AG08396 (cell line): ENCODE results near the gene TBC1D22A.
"Not testable (repeated sequence)": the region's sequence is repeated elsewhere in the genome, so short reads cannot be mapped to it uniquely, and the experiment has no call there.

Experiments
- DNase-seq: peaks from one replicate; pipeline ENCODE4 v3.0.0; 2012; ENCODE audit warnings: low spot score, mixed read lengths

The TBC1D22A gene

GRCh38 chr22:46813816-46814597 lies 51.6 kb downstream of the TBC1D22A start:
- peak; percentile 49 for DNase-seq

GRCh38 chr22:46815132-46815531 lies 52.7 kb downstream of the TBC1D22A start:
- DNase-seq = no peak

DNA sequence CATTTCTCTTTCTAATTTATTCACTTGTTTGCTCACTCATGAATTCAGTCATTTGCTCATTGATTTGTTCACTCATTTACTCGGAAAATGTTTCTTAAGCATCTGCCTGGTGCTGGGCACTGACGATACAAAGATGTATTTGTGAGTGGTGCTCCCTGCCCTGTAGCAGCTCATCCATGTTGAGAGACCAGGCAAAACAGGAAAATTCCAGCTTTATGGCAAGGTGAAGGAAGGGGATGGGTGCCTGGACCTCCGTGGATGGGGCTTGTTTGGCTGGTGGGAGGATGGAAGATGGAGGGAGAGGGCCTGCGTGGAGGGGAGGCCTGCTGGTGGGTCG lies 53.1 kb downstream of the TBC1D22A start:
- DNase-seq = no peak

DNA sequence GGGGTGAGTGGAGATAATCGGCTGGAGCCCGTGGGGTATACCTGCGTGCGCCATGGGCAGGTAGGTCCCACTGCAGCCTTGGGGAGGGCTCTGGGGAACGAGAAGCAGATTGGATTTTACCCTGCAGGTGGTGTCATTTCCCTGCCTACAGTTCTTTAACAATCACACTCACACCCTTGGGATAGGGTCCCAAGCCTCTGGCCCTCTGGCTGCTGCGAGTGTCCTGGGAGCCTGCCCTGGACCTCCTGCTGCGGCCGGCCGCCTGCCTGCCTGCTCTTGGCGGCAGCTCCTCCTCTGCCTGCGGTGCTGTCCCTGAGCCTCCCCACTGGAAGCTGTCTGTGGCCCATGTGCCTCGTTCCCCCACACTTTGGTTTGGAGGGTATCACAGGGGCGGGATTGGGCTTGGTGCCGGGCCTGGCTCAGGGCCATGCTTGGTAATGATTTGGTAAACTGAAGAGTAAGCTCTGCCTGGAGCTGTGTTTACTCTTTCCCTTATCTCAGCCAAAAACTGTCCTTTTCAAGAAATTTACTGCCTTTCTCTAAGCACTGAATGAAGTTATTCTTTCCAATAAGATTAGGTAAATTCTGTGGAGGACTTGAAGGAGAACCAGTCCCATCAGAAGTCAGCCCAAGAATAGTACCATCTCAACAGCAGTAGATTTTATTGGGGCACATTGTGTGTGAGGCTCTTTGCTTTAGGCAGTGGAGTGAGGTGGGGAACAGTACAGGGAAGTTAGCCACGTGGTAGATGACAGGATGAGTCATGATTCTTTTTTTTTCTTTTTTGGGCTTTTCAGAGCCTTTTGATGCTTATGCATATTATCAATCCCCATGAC lies 53.7 kb downstream of the TBC1D22A start:
- peak; percentile 54 for DNase-seq

GRCh38 chr22:46817390-46817789 lies 54.9 kb downstream of the TBC1D22A start:
- DNase-seq = not testable (repeated sequence)

GRCh38 chr22:46823248-46823647 lies 60.8 kb downstream of the TBC1D22A start:
- DNase-seq = no peak

DNA sequence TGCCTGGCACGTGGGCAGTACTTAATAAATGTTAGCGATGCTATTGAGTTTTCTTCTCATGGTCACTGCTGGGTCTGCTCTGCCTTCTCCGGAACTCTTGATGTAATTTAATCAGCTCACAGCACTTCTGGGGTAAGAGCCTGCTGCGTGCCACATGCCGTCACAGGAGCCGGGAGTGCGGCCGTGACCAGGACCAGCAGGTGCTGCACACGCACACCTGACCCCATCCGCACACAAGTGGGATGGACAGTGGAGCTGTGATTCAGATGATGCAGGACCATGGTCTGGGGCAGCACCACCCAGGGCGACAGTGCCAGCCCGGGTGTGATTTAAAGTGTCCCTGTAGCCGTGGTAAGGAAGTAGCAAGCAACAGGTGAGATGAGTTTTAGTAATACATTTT lies 61.2 kb downstream of the TBC1D22A start:
- no peak for DNase-seq

- no peak for DNase-seq
Measured at GRCh38 chr22:46824344-46824909, 62.0 kb downstream of the TBC1D22A start.

DNA sequence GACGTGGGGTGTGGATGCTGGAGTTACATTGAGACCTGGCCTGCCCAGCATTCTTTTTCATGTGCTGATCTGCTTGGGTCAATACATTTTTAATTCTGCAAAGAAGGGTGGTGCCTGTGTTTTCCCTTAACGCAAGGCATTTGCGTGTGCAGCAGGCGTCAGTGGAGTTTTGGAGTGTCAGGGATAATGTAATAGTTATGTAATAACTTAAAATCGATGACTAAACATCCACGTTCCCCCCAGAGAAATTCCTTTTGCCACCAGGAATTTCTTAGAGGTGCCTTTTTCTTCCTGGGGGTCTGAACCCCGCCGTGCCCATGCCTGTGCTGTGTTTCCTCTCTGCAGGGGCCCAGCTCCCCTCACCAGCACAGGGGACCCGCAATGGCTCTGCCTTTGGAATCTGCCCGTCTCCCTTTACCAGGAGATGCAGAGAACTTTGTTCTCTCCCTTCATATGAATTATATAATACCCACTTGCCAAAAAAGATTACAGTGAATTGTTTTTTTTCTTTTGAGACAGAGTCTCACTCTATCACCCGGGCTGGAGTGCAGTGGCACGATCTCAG lies 62.6 kb downstream of the TBC1D22A start:
- DNase-seq = no peak

DNA sequence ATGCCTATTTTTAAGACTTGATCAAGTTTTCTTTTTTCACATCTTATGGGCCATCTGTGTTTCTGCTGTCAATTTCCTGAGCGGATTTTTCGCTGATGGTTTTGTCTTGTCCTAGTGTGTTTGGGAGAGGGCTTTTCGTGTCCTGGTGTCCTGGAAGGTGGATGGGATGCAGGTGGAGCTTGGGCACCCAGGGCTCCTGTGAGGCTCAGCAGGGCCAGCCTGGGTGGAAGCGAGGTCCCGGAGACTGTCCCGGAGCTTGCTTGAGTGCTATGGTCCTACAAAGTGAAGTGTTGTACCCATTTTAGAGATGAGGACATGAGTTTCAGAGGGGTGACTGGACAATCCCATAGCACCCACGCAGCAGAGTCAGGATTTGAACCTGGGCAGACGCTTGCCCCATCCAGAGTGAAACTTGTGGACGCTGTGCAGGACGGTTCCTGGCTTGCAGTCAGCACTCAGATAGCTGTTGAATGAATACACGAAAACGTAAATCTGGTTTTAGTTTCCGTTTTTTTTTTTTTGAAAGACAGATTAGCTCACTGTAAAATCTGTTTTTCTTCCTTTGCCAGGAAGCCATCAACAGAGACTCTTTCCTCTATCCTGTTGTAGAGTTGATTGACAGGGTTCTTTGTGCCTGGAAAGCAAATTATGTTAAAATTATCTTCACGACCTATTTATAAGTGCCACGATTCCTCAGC lies 64.1 kb downstream of the TBC1D22A start:
- no peak for DNase-seq

DNA sequence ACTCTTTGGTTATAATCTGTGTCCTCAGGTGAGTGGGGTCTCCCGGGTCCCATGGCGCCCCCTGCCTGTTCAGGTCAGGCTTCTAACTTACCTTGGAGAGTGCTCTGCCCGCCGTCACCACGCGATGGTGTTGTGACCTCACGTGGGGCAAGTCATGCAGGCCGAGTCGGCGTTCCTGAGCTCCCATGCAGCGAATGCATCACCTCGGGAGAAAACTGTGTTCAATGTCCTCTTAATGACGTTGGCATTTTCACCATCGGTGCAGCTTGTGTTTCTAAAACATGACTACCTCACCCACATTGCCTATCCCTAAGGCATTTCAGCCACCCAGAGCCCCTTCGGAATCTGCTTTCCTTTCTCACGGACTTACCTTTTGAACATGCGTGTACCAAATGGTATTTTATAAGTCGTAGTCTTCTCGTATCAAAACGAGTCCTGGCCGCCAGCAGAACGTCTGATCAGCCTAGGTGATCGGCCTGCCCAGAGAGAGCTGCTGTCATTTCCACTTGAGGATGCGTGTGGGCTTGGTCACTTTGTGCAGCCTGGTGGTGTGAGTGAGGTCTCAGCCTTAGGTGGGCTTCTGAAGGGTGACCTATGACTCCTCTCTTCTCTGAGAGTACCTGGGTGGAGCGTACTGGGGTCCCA lies 64.8 kb downstream of the TBC1D22A start:
- no peak for DNase-seq

GRCh38 chr22:46827781-46828180 lies 65.3 kb downstream of the TBC1D22A start:
- no peak for DNase-seq

- no peak for DNase-seq
Measured at GRCh38 chr22:46828323-46828900, 66.0 kb downstream of the TBC1D22A start.

- peak; percentile 85 for DNase-seq
Measured at GRCh38 chr22:46829117-46829891, 66.9 kb downstream of the TBC1D22A start.

GRCh38 chr22:46829941-46830715 lies 67.7 kb downstream of the TBC1D22A start:
- peak; percentile 49 for DNase-seq

GRCh38 chr22:46830841-46831240 lies 68.4 kb downstream of the TBC1D22A start:
- no peak for DNase-seq

DNA sequence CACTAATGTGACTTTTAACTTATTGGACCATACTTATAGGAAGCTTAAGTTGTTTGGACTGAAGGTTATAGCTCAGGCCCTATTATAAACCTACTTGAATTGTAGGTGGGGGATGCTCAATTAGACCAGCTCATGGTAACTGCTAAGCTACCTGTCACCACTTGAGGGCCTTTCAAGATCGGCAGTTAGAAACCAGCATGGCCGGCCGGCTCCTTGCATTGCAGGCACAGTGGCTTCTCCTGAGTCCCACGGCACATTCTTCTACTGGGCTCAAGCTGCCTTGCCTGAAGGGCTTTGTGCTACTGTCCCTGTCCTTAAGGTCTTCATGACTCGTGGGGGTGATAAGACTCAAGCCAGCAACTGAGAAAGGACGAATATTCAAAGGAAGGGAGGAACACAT lies 70.8 kb downstream of the TBC1D22A start:
- no peak for DNase-seq

DNA sequence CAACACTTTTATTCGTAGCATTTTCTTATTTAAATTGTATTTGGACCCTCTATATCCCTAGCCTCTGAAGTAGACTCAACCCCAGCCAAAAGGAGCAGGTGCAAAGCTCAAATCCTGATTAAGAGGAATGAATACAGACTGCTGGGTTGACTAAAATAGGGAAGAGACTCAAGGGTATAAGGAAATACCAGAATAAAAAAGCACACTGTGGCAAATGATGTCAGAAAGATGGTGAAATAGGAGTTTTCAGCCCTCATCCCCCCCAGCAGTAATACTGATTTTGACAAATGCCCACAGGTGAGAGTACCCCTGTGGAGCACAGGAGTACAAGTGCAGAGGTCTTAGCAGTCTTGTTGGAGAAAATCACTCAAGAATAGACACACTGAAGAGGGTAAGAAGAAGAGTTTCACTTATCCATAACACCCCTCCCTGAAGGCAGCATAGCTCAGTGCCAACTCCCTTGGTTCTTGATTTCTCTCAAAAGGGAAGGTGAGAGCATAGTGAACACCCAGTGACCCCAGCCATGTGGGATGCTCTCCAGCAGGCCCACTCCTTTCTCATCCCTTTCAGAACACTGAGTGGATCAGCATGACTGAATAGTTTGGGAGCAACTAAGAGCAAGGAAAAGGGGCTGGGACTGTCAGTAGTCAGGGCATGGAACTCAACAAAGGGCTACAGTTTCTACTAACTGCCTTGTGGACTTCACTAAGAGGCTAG lies 71.7 kb downstream of the TBC1D22A start:
- DNase-seq = no peak

DNA sequence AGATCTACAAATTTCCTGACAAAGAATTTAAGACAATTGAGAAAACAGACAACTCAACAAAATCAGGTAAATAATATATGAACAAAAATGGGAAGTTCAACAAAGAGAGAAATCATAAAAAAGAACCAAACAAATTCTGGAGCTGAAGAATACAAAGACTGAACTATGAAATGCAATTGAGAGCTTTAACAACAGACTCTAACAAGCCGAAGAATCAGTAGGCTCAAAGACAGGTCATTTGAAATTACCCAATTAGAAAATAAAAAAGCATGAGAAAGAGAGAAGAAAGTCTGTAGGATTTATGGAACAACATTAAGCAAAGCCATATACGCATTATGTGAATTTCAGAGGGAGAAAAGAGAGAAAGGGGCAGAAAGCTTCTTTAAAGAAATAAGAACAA lies 72.8 kb downstream of the TBC1D22A start:
- DNase-seq = no peak
